ENCODE measurements around the gene PSKH1.
"Not testable (repeated sequence)": the region's sequence is repeated elsewhere in the genome, so short reads cannot be mapped to it uniquely, and the experiment has no call there.

Gene PSKH1

DNA sequence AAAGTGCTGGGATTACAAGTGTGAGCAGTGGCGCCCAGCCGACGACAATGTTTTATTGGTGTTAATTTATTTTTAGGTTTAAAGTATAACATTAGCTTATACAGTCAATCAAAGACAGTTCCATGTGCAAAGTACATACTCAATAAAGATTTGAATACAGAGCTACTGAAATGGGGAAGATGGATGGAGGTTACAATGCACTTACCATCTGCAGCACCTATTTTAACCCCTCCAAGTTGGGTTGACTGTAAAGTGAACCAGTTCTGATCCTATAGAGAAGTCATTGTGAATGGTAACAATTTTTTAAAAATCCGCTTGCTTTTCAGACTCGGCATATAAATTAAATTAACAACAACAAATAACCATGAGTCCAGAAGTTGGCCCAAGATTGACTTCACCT, 679 bp upstream of the PSKH1 start:
- DNase-seq, result no peak

DNA sequence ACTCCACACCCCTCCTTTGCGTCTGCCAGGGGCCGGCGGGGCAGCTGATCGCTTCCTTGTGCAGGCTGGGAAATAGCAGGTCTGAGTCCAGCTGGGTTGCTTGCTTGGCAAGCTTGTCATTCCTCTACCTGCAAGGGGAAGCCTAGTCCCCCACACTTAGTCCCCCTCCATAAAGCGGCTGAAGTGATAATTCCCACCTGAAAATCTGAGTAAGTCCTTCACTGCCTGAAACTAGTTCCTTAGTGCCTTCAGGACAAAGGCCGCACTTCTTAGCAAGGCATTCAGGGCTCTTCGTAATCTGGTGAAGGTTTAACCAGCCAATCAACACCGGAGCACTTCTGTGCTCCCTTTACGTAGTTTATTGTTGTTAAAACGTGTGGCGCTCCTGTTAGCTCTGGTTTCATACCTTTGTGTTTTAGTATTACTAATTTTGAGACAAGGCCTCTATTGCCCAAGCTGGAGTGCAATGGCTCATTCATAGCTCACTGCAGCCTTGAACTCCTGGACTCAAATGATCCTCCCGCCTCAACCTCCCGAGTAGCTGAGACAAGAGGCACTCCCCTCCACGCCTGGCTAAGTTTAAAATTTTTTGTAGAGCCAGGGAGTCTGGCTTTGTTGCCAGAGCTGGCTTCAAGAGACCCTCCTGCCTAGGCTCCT, 817 bp downstream of the PSKH1 start:
- DNase-seq, result no peak

DNA sequence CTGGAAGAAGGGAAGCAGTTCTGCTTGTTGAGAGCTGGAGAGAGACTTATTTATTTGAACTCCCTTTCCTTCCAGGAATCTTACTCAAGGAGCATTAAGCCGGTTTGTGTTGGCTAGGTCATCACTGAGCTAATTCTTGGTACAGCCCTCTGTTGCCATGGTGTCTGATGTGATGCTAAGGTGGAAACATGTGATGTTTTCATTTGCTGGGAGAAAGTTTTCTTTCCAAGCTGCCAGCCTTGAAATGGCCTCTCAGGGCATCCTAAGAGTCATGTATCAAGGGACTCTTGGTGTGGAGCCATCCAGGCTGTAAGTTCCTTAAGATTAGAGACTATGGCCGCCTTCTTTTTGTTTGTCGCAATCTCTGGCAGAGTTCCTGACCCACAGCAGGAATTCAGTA, 4.2 kb downstream of the PSKH1 start:
- no peak for DNase-seq

DNA sequence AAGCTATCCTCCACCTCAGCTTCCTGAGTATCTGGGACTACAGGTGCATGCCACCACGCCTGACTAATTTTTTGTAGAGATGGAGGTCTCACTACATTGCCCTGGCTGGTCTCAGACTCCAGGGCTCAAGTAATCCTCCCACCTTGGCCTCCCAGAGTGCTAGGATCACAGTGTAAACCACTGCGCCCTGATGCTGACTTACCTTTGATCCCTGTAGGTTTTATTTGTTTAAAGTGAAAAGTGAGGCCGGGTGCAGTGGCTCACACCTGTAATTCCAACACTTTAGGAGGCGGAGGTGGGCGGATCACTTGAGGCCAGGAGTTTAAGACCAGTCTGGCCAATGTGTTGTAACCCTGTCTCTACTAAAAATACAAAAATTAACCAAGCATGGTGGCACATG, 8.7 kb downstream of the PSKH1 start:
- no peak for DNase-seq

DNA sequence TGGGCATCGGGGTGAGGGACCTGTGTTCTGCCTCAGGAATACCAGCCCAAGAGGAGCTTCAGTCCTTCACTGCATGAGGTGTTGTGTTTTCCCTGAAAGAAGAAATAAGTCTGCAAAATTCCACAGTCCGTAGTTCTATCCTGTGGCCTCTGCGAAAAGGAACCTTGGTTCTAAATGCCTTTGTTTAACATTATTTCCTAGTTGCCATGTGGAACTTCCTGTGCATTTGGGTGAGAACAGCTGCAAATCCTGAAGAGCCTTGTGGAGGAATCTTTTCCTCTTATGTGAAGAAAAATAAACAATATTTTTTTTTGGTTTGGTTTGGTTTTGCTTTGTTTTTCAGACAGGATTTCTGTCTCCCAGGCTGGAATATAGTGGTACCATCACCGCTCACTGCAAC, 9.8 kb downstream of the PSKH1 start:
- no peak for DNase-seq

- DNase-seq, result no peak
Observed at GRCh38 chr16:67907397-67908180, 14.5 kb downstream of the PSKH1 start.

GRCh38 chr16:67909056-67909742, 16.1 kb downstream of the PSKH1 start:
- DNase-seq, result no peak

GRCh38 chr16:67910158-67910557, 17.1 kb downstream of the PSKH1 start:
- DNase-seq, result no peak

- DNase-seq, result no peak
Observed at GRCh38 chr16:67914758-67915495, 21.9 kb downstream of the PSKH1 start.

- not testable (repeated sequence) for DNase-seq
Observed at GRCh38 chr16:67915496-67915769, 22.4 kb downstream of the PSKH1 start.

GRCh38 chr16:67915831-67916723, 23.0 kb downstream of the PSKH1 start:
- DNase-seq, result no peak

DNA sequence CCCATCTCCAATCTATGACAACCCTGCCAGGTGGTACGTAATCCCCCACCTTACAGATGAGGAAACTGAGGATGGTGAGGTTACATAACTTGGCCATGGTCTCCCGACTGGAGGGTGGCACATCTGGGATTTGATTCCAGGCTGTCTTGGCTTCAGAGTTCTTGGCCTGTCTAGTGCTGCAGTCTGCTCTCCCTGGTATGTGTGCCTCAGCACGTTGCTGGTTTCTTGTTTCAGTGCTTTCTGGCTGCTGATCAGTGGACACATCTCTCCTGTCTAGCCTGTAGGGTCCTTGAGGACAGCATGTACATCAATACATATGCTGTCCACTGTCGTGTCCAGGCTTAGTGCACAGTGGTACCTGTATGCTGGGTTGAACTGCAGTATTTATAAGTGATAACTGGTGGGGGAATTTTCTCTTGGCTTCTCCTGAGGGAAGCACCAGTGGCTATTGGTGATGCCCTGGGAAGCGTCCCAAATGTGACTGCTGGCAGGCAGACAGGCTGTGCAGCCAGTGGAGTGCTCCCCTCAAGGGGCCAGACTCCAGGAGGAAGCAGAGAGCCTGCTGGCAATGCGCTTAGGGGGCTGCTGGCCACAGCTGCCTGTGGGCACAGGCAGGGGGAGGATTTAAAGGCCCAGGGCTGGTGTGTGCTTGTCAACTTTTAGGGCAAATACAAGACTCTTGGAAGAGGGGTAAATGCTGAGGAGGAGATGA, 24.2 kb downstream of the PSKH1 start:
- no peak for DNase-seq

DNA sequence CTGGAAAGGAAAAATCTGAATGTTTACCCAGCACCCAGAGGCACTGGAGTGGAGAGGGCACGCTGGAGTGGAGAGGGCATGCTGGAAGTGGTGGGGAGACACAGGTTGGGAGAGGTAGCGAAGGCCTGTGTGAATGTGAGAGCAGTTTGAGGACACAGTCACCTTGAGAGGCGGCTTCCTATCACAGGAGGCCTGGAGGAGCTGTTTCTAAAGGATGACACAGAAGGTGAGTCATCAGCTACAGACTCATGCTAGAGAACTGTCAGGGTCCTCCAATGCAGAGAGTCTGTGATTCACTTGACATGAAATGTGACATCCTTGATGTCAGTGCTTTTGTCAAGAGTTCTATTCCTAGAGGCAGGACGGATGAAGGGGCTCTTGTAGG, 24.8 kb downstream of the PSKH1 start:
- no peak for DNase-seq

DNA sequence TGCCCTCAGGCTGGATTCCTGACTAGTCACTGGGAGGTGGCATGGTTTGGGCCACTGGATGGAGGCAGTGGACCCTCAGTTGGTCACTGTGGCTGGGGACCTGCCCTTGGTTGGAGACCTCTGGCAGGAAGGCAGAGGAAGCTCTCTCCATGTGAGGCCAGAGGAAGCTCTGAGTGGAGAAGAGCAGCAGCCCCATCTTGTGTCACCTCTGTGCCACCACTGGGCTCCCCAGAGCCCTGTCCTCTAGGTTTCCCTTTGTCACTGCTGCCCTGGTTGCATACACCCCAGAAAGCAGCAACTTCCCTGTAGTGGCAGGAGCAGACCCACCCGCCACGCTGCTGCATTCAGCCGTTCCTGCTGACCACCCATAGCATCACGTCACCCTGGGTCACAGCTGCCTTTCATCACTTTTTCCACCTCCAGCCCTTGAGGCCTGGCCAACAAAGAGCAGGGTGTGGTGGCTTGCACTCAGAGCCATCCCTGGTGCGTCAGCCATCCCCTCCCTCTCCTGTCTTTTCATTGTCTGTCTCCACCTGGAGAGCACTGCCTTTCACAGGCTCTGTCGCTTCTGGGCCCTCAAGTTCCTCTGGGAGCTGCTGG, 26.7 kb downstream of the PSKH1 start:
- DNase-seq, result no peak

DNA sequence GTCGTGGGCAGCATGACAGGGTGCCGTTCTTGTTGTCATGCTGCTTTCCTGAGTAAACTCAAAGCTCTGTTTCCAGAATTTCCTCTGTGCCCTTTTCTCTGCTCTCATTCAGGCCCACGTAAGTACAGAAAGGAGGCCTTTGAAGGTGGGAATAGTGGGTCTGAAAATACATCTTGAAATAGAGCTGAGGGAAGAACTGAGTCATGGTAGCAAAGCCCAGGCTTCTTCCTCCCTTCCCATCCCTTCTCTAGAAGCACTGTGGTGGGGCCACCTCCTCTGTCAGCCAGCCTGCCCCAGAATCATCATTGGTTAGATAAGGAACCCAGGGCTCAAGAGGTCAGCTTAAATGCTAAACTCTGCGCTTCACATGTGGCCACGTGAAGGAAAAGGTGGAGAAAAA, 29.2 kb downstream of the PSKH1 start:
- no peak for DNase-seq

GRCh38 chr16:67922740-67923139, 29.7 kb downstream of the PSKH1 start:
- DNase-seq, result no peak

DNA sequence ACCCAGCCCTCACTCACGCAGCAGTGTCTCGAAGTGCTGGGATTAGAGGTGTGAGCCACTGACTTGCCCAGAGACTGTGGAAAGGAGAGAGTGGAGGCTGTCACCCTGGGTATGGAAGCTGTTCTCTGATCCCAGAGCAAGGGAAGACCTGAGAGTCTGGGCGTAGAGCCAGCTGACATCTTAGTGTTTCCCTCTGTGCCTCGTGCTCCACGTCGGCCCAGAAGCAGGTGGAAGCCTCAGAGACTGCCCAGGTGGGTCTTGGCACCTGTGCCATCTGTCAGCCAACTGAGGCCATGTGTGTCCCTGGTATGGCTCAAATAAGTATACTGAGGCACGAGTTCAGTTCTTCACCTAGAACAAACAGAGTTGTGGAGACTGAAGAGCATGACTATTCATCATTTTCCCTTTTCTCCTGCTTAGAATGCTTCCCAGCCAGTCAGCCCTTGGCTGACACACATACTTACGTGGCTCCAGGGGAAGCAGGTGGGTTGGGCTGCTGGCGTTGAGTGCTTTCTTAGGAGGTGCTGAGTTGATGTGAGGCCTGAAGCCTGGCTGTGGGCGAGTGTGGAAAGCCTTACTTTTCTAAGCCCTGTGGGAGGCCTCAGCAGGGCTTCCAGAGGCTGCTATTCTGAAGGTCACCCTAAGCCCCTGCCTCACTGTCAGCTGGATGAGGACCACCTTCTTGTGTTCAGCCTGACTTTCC, 30.5 kb downstream of the PSKH1 start:
- DNase-seq, result no peak

DNA sequence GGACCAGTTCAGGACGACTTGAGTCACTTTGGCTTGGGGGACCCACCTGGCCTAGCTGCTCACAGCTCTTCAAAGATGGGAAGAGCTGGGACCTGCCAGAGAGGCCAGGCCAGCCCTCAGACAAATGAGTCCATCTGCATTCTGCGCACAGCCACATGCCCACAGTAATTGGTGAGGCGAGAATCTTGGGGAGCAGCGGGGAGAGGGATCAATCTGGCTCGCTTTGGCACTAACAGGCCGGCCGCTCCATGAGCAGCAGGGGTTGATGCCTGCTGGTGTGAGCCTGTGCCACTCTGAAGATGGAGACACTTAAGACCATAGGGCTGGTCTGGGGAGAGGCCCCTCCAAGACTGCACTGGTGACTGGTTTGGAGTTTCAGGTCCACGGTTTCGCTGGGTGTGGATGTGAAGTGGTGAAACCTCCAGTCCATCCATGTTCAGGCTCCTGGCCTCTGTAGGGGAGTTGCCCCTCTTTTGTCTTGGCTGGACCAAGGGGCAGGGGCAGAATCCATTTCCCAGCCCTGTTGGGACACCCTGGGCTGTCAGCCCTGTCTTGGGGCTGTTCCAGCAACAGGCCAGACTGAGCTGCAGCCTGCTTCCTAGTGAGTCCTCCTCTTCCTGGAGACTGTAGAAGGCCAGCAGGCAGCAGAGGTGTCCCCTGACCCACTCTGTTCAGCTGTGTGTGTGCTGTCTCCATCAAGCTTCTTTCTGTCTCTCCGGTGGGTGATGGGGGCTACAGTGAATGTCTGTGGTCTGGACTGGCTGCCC, 31.3 kb downstream of the PSKH1 start:
- no peak for DNase-seq

- no peak for DNase-seq
Observed at GRCh38 chr16:67926181-67926750, 33.2 kb downstream of the PSKH1 start.

Data from activated gamma-delta T cell (primary cell).